ENCODE results near the gene CYP2F1.

- TF ChIP-seq CTCF (IDR thresholded peaks at IDR 0.05) (no peak), POLR2A (IDR thresholded peaks at IDR 0.05) (no peak), EP300 (IDR thresholded peaks at IDR 0.05) (no peak)
Measured at GRCh38 chr19:41112728-41113290, 1.4 kb upstream of the CYP2F1 start.
